ENCODE results near the gene ARMC9. TPM values are rescaled to one million over a fixed set of nuclear protein-coding genes. Genes with fewer than 3 reads are reported as not detected.

The ARMC9 gene
- total and polyA plus RNA-seq, 11 donors, result 0.95 to 4.7 (median 2.4) TPM

GRCh38 chr2:231211486-231211885, 13.1 kb downstream of the ARMC9 start:
- intact Hi-C loops (cut with DNase I), result no loop called here
- TF ChIP-seq, protein P1, sequence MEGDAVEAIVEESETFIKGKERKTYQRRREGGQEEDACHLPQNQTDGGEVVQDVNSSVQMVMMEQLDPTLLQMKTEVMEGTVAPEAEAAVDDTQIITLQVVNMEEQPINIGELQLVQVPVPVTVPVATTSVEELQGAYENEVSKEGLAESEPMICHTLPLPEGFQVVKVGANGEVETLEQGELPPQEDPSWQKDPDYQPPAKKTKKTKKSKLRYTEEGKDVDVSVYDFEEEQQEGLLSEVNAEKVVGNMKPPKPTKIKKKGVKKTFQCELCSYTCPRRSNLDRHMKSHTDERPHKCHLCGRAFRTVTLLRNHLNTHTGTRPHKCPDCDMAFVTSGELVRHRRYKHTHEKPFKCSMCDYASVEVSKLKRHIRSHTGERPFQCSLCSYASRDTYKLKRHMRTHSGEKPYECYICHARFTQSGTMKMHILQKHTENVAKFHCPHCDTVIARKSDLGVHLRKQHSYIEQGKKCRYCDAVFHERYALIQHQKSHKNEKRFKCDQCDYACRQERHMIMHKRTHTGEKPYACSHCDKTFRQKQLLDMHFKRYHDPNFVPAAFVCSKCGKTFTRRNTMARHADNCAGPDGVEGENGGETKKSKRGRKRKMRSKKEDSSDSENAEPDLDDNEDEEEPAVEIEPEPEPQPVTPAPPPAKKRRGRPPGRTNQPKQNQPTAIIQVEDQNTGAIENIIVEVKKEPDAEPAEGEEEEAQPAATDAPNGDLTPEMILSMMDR (IDR thresholded peaks at IDR 0.05), result no peak
- TF ChIP-seq POLR2A (IDR thresholded peaks at IDR 0.05), result no peak
- WGBS, 4 donors, result 42 to 49% (median 45%) methylated on average over 2 of the region's 2 CpGs
- Histone ChIP-seq H3K9me3 (no peaks in the 10 kb centered on the region), H3K27me3 (no peaks in the 10 kb centered on the region), H3K36me3 (peaks cover 0 to 46% (median 3%) of the 10 kb centered on the region in 9 donors), H3K4me1 (peaks cover 0 to 9% (median 0%) of the 10 kb centered on the region in 12 donors), H3K4me3 (no peak overlapping the region), H3K27ac (peak overlapping the region in 1 of 12 donors; percentile 34)
- ATAC-seq (peak in 1 of 4 donors; percentile 38), DNase-seq (no peak)

DNA sequence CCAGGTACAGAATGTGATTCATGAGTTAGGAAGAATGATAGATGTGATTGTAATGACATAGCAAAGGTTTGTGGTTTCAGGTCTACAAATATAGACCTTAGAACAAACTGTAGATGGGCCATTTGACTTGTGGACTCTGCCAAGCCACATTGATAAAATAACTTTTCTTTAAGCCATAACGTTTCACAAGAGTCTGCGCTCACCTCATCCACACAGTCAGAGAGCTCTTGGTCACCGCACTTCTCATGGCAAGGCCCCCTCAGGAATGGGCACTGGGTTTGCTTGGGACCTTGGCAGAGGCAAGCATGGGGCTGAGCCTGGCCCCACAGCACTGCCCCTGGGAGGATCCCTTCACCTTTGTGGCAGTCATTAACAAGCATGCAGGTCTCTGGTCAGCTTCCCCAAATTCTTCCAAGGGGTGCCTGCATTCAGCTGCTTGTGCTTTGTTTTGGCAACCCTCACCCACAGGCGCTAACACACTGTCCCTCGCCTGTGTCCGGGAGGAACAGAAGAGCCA, 14.0 kb downstream of the ARMC9 start:
- WGBS, 4 donors, result 84 to 88% (median 85%) methylated on average over 6 of the region's 6 CpGs
- Histone ChIP-seq H3K27me3 (no peaks in the 10 kb centered on the region), H3K36me3 (peaks cover 0 to 55% (median 6%) of the 10 kb centered on the region in 9 donors), H3K4me3 (no peak overlapping the region), H3K27ac (no peak overlapping the region), H3K4me1 (peaks cover 0 to 9% (median 0%) of the 10 kb centered on the region in 12 donors), H3K9me3 (no peaks in the 10 kb centered on the region)
- intact Hi-C loops (cut with DNase I), result no loop called here
- ATAC-seq (peak in 1 of 4 donors; percentile 18), DNase-seq (no peak)
- no peak for TF ChIP-seq POLR2A (IDR thresholded peaks at IDR 0.05)
- TF ChIP-seq, protein P1 (IDR thresholded peaks at IDR 0.05), result no peak

- Histone ChIP-seq H3K4me1 (peaks cover 0 to 9% (median 0%) of the 10 kb centered on the region in 12 donors), H3K9me3 (no peaks in the 10 kb centered on the region), H3K4me3 (no peak overlapping the region), H3K27me3 (no peaks in the 10 kb centered on the region), H3K36me3 (peaks cover 0 to 55% (median 6%) of the 10 kb centered on the region in 9 donors), H3K27ac (no peak overlapping the region)
- 90 to 96% (median 94%) methylated on average over 6 of the region's 6 CpGs for WGBS, 4 donors
- TF ChIP-seq, protein P1 (IDR thresholded peaks at IDR 0.05), result no peak
- TF ChIP-seq POLR2A (IDR thresholded peaks at IDR 0.05), result no peak
- no peak for ATAC-seq
- intact Hi-C loops (cut with DNase I), result no loop called here
- DNase-seq, result no peak
Observed at GRCh38 chr2:231213931-231214642, 15.7 kb downstream of the ARMC9 start.

- no peak overlapping the region for H3K4me3 ChIP-seq
- no peak for DNase-seq
- no peaks in the 10 kb centered on the region for H3K4me1 ChIP-seq
- TF ChIP-seq POLR2A (IDR thresholded peaks at IDR 0.05), result no peak
- TF ChIP-seq, protein P1 (IDR thresholded peaks at IDR 0.05), result no peak
- peaks cover 0 to 67% (median 3%) of the 10 kb centered on the region in 9 donors for H3K36me3 ChIP-seq
- no peak overlapping the region for H3K27ac ChIP-seq
- H3K9me3 ChIP-seq, result no peaks in the 10 kb centered on the region
- ATAC-seq, result no peak
- 72 to 80% (median 78%) methylated on average over 3 of the region's 3 CpGs for WGBS, 4 donors
- intact Hi-C loops (cut with DNase I), result no loop called here
- no peaks in the 10 kb centered on the region for H3K27me3 ChIP-seq
Observed at GRCh38 chr2:231218366-231218765, 19.9 kb downstream of the ARMC9 start.

Data from heart left ventricle (tissue), 16 donors.